Natural killer cell (primary cell): ENCODE data around the gene IL4R. TPM values are rescaled to one million over a fixed set of nuclear protein-coding genes. Genes with fewer than 3 reads are reported as not detected.

Experiments
- ATAC-seq, 3 donors: fragments of 150-1000 bp in 2 of 3; fragments of 200-7000 bp in 1 of 3; cut with Tn5 transposase; 1 replicate in 1 of 3; 2 replicates in 2 of 3; pipeline ENCODE4 v1.10.0; 2021; ENCODE audit warnings: mild to moderate bottlenecking in 2 of 3, moderate library complexity in 2 of 3
- DNase-seq, 2 donors: peaks; one replicate each; pipeline versions ENCODE4 v3.0.0 to v3.0.0-alpha.2; 2013 to 2021; ENCODE audit warnings: mixed read lengths in 1 of 2
- H3K27ac ChIP-seq: one replicate; pipeline ENCODE4 v1.5.1; 2013; ENCODE audit warnings: mild to moderate bottlenecking, low read length
- H3K27me3 ChIP-seq: one replicate; pipeline ENCODE4 v1.6.1; 2013; ENCODE audit warnings: low read length; ENCODE audit not compliant: control insufficient read depth, insufficient read depth
- H3K36me3 ChIP-seq: one replicate; pipeline ENCODE4 v1.6.1; 2013; ENCODE audit warnings: low read length; ENCODE audit not compliant: control insufficient read depth, insufficient read depth
- H3K4me1 ChIP-seq: one replicate; pipeline ENCODE4 v1.6.1; 2013; ENCODE audit warnings: low read length; ENCODE audit not compliant: control insufficient read depth, insufficient read depth
- H3K4me3 ChIP-seq: one replicate; pipeline ENCODE4 v1.5.1; 2013; ENCODE audit warnings: low read length
- H3K9me3 ChIP-seq: one replicate; pipeline ENCODE4 v1.6.1; 2013; ENCODE audit warnings: low read length; ENCODE audit not compliant: control insufficient read depth, insufficient read depth
- H3K27ac Mint-ChIP-seq, 2 donors: one replicate each; pipeline ENCODE4 v1.8.0; 2022; ENCODE audit warnings: mild to moderate bottlenecking in 2 of 2, mixed read lengths in 2 of 2, moderate library complexity in 1 of 2
- H3K27me3 Mint-ChIP-seq, 2 donors: one replicate each; pipeline ENCODE4 v1.8.0; 2022; ENCODE audit warnings: low read depth in 2 of 2, mixed read lengths in 2 of 2
- H3K36me3 Mint-ChIP-seq: one replicate; pipeline ENCODE4 v1.8.0; 2022; ENCODE audit warnings: mixed read lengths
- H3K4me1 Mint-ChIP-seq, 2 donors: one replicate each; pipeline ENCODE4 v1.8.0; 2022; ENCODE audit warnings: mixed read lengths in 2 of 2
- H3K4me3 Mint-ChIP-seq: one replicate; pipeline ENCODE4 v1.8.0; 2022; ENCODE audit warnings: mild to moderate bottlenecking, moderate library complexity, mixed read lengths
- H3K9me3 Mint-ChIP-seq, 2 donors: one replicate each; pipeline ENCODE4 v1.8.0; 2022; ENCODE audit warnings: mixed read lengths in 2 of 2
- CTCF ChIP-seq: fragments of 200-600 bp; IDR thresholded peaks from one replicate; pipeline ENCODE4 v1.8.0; 2022; ENCODE audit warnings: antibody characterized with exemption
- WGBS: methylation state at CpG from one replicate; pipeline ENCODE4 v1.1.7; 2013; ENCODE audit warnings: missing lambda C conversion rate; ENCODE audit not compliant: insufficient coverage; 5-methylcytosine and 5-hydroxymethylcytosine counted together
- intact Hi-C: fragments of 100-400 bp; cut with micrococcal nuclease; formaldehyde crosslinking; loops from one replicate; pipeline ENCODE4 v1.14.2; 2022
- total RNA-seq, 4 donors: library from RNA; stranded (reverse); fragments of 120-200 nt in 1 of 4; gene quantifications; one replicate each; pipeline versions ENCODE4 v1.2.3 to v1.2.4, GENCODE V29; 2013 to 2022

The IL4R gene
- total RNA-seq, 3 donors from 2014 or later (not counting 1 experiment from before 2014, with no cell fraction given), result 70.2 to 87.2 (median 86.0) TPM

DNA sequence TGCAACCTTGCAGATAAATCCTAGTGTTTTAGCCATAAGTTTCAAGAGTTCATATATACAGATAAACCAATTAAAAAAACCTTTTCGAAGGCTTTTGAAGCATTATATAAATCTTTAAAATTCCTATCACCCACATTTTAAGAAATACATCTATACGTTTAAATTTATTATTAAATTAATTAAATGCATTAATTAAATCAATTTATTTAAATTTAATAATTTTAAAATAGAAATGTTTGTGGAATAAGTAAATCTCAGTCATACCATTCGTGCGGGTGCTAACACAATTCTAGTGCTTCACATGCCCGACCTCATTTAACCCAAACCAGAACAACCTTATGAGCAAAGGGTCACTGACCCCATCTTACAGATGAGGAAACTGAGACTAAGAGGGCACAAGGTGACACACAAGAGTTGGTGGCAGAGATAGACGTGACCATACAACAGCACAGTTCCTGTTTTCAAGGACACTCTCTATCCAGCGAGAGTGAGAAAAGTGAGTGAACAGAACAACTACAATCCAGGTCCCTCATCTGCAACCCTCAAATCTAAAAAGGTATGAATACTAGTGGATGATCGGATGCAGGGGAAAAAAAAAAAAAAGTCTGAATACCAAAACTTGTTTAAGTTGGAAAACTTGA is 46.6 kb upstream of the IL4R start:
- no peaks in the 10 kb centered on the region for H3K9me3 Mint-ChIP-seq
- H3K4me3 Mint-ChIP-seq, result peak overlapping the region; percentile 97
- Histone ChIP-seq H3K4me1 (peaks cover 16% of the 10 kb centered on the region), H3K9me3 (no peaks in the 10 kb centered on the region), H3K27me3 (no peaks in the 10 kb centered on the region), H3K27ac (no peak overlapping the region), H3K4me3 (no peak overlapping the region), H3K36me3 (no peaks in the 10 kb centered on the region)
- no peaks in the 10 kb centered on the region for H3K27me3 Mint-ChIP-seq
- peaks cover 28 to 38% of the 10 kb centered on the region in 2 donors for H3K4me1 Mint-ChIP-seq
- DNase-seq (no peak), ATAC-seq (no peak)
- intact Hi-C loops, result no loop called here
- peak overlapping the region; percentile 96 to 99 for H3K27ac Mint-ChIP-seq
- H3K36me3 Mint-ChIP-seq, result no peaks in the 10 kb centered on the region
- 66% methylated on average over 5 of the region's 8 CpGs for WGBS
- no peak for TF ChIP-seq CTCF

DNA sequence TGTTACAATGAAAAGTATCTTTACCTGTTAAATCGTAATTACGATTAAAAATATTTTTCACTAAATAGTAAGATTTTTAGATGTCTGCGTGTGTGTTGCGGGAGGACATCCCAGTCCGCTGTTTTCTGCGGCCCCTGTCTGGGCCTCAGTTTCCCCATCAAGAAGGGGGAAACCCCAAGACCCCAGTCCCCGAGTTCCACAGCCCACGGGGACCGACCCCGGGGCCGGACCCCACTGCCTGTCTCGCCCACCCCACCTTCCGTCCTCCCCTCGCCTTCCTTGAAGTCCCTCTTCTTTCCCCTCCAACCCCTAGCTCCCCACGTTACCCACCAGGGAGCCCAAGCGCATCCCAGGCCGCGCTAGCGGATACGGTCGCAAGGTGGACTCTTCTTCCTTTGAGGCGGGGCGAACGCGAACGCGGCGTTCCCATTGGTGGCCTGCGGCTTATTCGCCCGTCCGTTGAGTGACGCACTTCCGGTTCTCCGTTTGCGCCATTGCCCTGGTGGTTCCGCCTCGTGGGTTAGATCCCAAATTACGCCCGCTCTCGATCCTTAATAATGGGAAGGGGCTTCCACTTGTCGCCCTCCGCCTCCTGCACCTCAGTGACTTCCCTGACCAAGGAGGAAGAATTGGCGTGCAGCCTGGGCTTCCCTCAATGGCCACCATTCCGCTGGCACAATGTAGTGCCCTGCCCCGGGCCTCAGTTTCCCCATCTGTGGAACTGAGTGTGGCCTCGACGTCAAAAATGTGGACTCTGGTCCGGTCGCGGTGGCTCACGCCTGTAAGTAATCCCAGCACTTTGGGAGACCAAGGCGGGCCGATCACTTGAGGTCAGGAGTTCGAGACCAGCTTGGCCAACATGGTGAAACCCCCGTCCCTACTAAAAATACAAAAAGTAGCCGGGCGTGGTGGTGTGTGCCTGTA is 45.1 kb upstream of the IL4R start, which contains the start of gene NSMCE1:
Gene NSMCE1 (minus strand): TSS at position 397 of the 924 bp plus-strand sequence. CDS start 11,202 bp downstream, outside the sequence.
- Mint-ChIP-seq H3K27me3 (no peaks in the 10 kb centered on the region), H3K4me3 (peak within 1 kb of the TSS; percentile 97), H3K27ac (peak within 1 kb of the TSS; percentile 96 to 99), H3K9me3 (no peaks in the 10 kb centered on the region), H3K36me3 (no peaks in the 10 kb centered on the region), H3K4me1 (peaks cover 22 to 34% of the 10 kb centered on the region in 2 donors)
- WGBS, result 9% methylated on average over 56 of the region's 58 CpGs
- H3K27me3 ChIP-seq, result no peaks in the 10 kb centered on the region
- no peaks in the 10 kb centered on the region for H3K9me3 ChIP-seq
- H3K4me1 ChIP-seq, result peaks cover 23% of the 10 kb centered on the region
- ATAC-seq (peak; percentile 97 to 100 (median 99)), DNase-seq (peak; percentile 98)
- peak within 1 kb of the TSS; percentile 86 for H3K4me3 ChIP-seq
- no peaks in the 10 kb centered on the region for H3K36me3 ChIP-seq
- no peak for TF ChIP-seq CTCF
- peak within 1 kb of the TSS; percentile 88 for H3K27ac ChIP-seq
- intact Hi-C loops, result loop anchor here (1.0 kb wide), 1 partner anchor 31 kb away; no protein-coding TSS in a partner anchor

GRCh38 chr16:27269300-27270150 is 44.2 kb upstream of the IL4R start:
- no peak for DNase-seq
- Histone ChIP-seq H3K9me3 (no peaks in the 10 kb centered on the region), H3K27me3 (no peaks in the 10 kb centered on the region), H3K4me1 (peaks cover 31% of the 10 kb centered on the region), H3K27ac (peak overlapping the region; percentile 88), H3K36me3 (no peaks in the 10 kb centered on the region), H3K4me3 (peak overlapping the region; percentile 86)
- H3K9me3 Mint-ChIP-seq, result no peaks in the 10 kb centered on the region
- peak overlapping the region; percentile 97 for H3K4me3 Mint-ChIP-seq
- no peaks in the 10 kb centered on the region for H3K27me3 Mint-ChIP-seq
- intact Hi-C loops, result no loop called here
- peak overlapping the region; percentile 96 to 99 for H3K27ac Mint-ChIP-seq
- no peak for ATAC-seq
- H3K4me1 Mint-ChIP-seq, result peaks cover 30 to 42% of the 10 kb centered on the region in 2 donors
- H3K36me3 Mint-ChIP-seq, result no peaks in the 10 kb centered on the region
- TF ChIP-seq CTCF, result no peak
- WGBS, result 82% methylated on average over 8 of the region's 9 CpGs
